Neural cell (in vitro differentiated cells): Measurements from ENCODE around the gene UPF1.

Experiments
- CTCF ChIP-seq: fragments of 450-650 bp; IDR thresholded peaks from 2 replicates; pipeline ENCODE4 v1.5.1; 2014; ENCODE audit warnings: antibody characterized with exemption, mild to moderate bottlenecking, moderate library complexity; ENCODE audit not compliant: poor library complexity, severe bottlenecking
- EZH2 ChIP-seq: fragments of 200-600, 300-800 bp; shearing (Covaris generic), sonication (generic); IDR thresholded peaks from 2 replicates; pipeline ENCODE4 v1.6.1; 2014; ENCODE audit warnings: antibody characterized with exemption, low read length, borderline replicate concordance, mild to moderate bottlenecking; ENCODE audit not compliant: insufficient read depth, poor library complexity, severe bottlenecking
- POLR2AphosphoS5 ChIP-seq: IDR thresholded peaks from 2 replicates; pipeline ENCODE4 v1.6.1; 2012
- RAD21 ChIP-seq: fragments of 450-650 bp; conservative IDR thresholded peaks from 2 replicates; pipeline ENCODE4 v1.6.1; 2014; ENCODE audit warnings: antibody characterized with exemption, mild to moderate bottlenecking, moderate library complexity
- SMC3 ChIP-seq: fragments of 450-650 bp; conservative IDR thresholded peaks from 2 replicates; pipeline ENCODE4 v1.6.1; 2014; ENCODE audit warnings: antibody characterized with exemption, mild to moderate bottlenecking, moderate library complexity; ENCODE audit not compliant: poor library complexity

- TF ChIP-seq CTCF (no peak), EZH2 (no peak), SMC3 (no peak), RAD21 (no peak), POLR2AphosphoS5 (no peak)
Measured at GRCh38 chr19:18883526-18884304, 52.0 kb downstream of the UPF1 start.
